Activated naive CD4-positive, alpha-beta T cell treated with Interleukin-2 at 50 U/mL for 16 hours (primary cell): ENCODE measurements around the gene MROH2B.

ENCODE experiments used
- DNase-seq: peaks from one replicate; pipeline ENCODE4 v3.0.0-alpha.2; 2020

The MROH2B gene

DNA sequence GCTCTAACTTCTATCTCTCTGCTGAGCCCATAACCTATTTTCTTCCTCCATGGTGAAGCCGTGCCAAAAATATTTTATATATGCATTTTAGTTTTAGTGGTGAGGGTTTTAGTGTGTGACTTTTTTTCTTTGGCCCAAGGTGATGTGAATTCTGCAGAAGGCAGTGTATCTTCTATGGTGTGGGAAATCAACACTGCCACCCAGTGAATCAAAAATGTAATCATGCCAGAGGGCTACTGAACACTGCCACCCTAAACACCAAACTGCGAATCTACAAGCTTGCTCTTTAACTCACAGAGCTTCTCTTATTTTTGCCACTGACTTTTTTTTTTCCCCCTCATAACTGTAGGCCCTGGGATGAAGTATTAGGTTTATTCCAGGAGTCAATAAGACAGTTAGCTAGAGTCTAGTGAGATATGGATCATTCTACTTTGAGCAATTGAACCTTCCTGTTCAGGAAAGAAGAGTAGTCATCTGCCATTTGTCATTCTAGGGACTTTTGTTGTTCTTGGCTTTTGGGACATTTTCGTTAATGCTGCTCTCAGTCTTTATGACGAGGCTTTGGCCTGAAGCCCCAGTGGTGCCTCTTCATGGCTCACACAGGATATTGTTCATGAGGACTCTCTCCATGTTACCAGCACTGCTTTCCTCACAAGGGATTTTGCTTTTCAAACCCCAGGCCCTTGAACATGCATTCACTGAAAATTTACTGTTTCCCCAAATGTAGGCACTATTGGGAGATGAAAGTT is 108.8 kb downstream of the MROH2B start:
- DNase-seq = no peak

DNA sequence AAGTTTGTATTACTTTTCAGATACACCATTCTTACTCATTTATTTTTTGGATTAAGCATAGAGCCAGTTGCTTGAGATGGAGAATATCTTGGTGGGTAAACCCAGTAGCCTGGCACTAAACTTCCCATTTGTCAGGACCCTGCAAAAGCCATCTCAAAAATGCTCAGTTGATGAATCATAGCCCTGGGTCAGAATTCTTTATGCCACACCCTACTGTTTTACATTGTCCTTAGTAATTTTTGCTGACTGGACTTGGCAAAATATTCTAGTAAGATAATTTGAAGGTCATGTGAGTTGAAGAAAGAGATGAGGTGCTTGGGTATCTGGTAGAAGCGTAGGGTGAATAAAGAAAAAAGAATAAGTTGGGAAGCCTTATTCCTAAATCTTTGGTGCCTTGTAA is 111.1 kb downstream of the MROH2B start:
- no peak for DNase-seq

DNA sequence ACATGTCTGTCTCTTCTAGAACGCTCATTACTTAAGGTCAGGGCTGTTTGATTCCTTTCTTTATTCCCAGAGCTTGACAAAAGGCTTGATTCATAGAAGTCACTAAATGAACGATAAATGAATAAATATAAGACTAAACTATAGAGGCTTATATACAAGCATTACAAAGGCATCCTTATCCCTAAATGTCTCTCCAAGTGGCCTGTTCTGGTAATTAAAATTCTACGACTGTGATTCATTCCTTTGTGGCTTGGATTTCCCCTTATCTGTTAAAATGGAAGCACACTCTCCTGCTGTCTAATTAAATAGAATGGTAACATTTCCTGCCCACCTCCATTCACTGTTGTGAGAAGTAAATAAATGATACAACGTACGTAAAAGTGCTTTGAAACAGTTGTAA is 112.3 kb downstream of the MROH2B start:
- DNase-seq = no peak

DNA sequence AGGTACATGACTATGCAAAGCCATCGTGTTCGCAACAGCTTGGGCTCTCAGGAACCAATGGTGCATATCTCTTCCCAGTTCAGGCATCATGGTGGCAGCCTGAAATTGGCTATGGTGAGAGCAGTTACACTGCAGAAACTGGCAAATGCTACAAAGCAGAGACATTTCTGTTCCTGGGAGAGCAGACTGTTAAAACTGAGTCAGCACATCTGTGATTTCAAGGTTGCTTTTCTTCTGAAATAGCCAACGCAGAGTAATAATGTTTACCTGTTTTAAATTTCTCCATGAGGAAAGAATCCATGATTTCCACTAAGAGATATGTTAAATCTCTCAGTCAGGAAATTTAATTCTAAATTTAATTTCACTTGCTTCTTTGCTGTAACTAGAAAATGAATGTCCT is 114.1 kb downstream of the MROH2B start:
- DNase-seq = no peak

DNA sequence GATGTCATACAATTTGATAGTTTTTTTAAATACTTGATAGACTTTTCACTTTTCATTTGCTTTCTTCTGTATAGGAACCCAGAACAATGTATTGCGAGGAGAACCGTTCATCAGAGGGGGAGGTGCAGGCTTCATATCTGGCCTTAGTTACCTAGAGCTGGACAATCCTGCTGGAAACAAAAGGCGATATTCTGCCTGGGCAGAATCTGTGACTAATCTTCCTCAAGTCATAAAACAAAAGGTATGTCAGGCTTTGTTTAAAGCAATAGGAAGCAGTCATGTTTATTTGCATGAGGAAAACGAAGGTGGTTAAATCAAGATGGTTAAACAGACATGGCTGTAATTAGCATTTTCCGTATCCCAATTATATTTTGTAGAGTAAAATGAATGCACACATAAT is 115.8 kb downstream of the MROH2B start:
- no peak for DNase-seq
